GM13976 (cell line): Measurements from ENCODE around the gene FETUB.
"Not testable (repeated sequence)": the region's sequence is repeated elsewhere in the genome, so short reads cannot be mapped to it uniquely, and the experiment has no call there.

Experiments used
- DNase-seq: peaks from one replicate; pipeline ENCODE4 v3.0.0; 2012; ENCODE audit warnings: low spot score
- CTCF ChIP-seq: IDR thresholded peaks from 2 replicates; pipeline ENCODE4 v1.5.1; 2012; ENCODE audit warnings: borderline replicate concordance, mild to moderate bottlenecking; ENCODE audit not compliant: insufficient read depth; ENCODE audit errors: extremely low read depth, missing control alignments, control extremely low read depth
- in situ Hi-C: fragments of 300-500 bp; cut with MboI; formaldehyde crosslinking; loops from one replicate; pipeline ENCODE4 v1.12.0; 2022; ENCODE audit warnings: low sequenced_read_pairs, mixed read lengths, inconsistent platforms; ENCODE audit not compliant: unreplicated experiment

The FETUB gene

GRCh38 chr3:186693843-186694242, 53.6 kb downstream of the FETUB start:
- TF ChIP-seq CTCF = no peak
- in situ Hi-C loops = no loop called here
- DNase-seq = no peak

GRCh38 chr3:186694288-186695032, 54.3 kb downstream of the FETUB start:
- no peak for TF ChIP-seq CTCF
- in situ Hi-C loops = no loop called here
- DNase-seq = no peak

- TF ChIP-seq CTCF = no peak
- in situ Hi-C loops = no loop called here
- DNase-seq = no peak
Measured at GRCh38 chr3:186696522-186696921, 56.3 kb downstream of the FETUB start.

GRCh38 chr3:186697510-186697909, 57.3 kb downstream of the FETUB start:
- no peak for DNase-seq
- in situ Hi-C loops = no loop called here
- TF ChIP-seq CTCF = no peak

GRCh38 chr3:186700267-186700666, 60.1 kb downstream of the FETUB start:
- TF ChIP-seq CTCF = no peak
- in situ Hi-C loops = no loop called here
- no peak for DNase-seq

- DNase-seq, in situ Hi-C loops: not testable (repeated sequence)
Measured at GRCh38 chr3:186702451-186702850, 62.3 kb downstream of the FETUB start.
